Activated CD8-positive, alpha-beta memory T cell treated with anti-CD3 and anti-CD28 coated beads for 1 hour (primary cell): Measurements from ENCODE around the gene AGBL3.
"Not testable (repeated sequence)": the region's sequence is repeated elsewhere in the genome, so short reads cannot be mapped to it uniquely, and the experiment has no call there.

ENCODE experiments used
- DNase-seq, 2 donors: peaks; one replicate each; pipeline ENCODE4 v3.0.0-alpha.2; 2020; ENCODE audit warnings: low read depth in 1 of 2; ENCODE audit errors: extremely low read depth in 1 of 2

AGBL3 gene

GRCh38 chr7:135166338-135166990 is 180.2 kb downstream of the AGBL3 start:
- DNase-seq = no peak

- DNase-seq = no peak
These were observed 181.1 kb downstream of the AGBL3 start for GRCh38 chr7:135167365-135167917.

- no peak for DNase-seq
These were observed 181.7 kb downstream of the AGBL3 start for GRCh38 chr7:135168001-135168400.

GRCh38 chr7:135168489-135169140 is 182.3 kb downstream of the AGBL3 start:
- DNase-seq = no peak

- peak in 1 of 2 donors; percentile 27 for DNase-seq
These were observed 183.0 kb downstream of the AGBL3 start for GRCh38 chr7:135169141-135169963.

GRCh38 chr7:135169964-135170273 is 183.6 kb downstream of the AGBL3 start:
- DNase-seq = no peak

GRCh38 chr7:135170274-135170997 is 184.1 kb downstream of the AGBL3 start, which contains the start of gene CYREN:
Gene CYREN (minus strand): TSS chr7:135170707. CDS start chr7:135168922, 1,785 bp downstream.
- DNase-seq = peak; percentile 63 to 86

GRCh38 chr7:135170998-135171481 is 184.7 kb downstream of the AGBL3 start:
- not testable (repeated sequence) for DNase-seq

- DNase-seq = not testable (repeated sequence)
These were observed 185.4 kb downstream of the AGBL3 start for GRCh38 chr7:135171581-135172291.

- DNase-seq = not testable (repeated sequence)
These were observed 187.6 kb downstream of the AGBL3 start for GRCh38 chr7:135173916-135174315.

GRCh38 chr7:135174941-135175340 is 188.6 kb downstream of the AGBL3 start:
- DNase-seq = no peak

- DNase-seq = no peak
These were observed 189.6 kb downstream of the AGBL3 start for GRCh38 chr7:135175931-135176330.

- DNase-seq = no peak
These were observed 190.9 kb downstream of the AGBL3 start for GRCh38 chr7:135177028-135177696.

GRCh38 chr7:135178364-135178763 is 192.1 kb downstream of the AGBL3 start:
- DNase-seq = no peak

GRCh38 chr7:135179321-135179925 is 193.1 kb downstream of the AGBL3 start:
- no peak for DNase-seq

GRCh38 chr7:135180122-135180521 is 193.8 kb downstream of the AGBL3 start:
- DNase-seq = no peak

- no peak for DNase-seq
These were observed 195.1 kb downstream of the AGBL3 start for GRCh38 chr7:135181261-135181928.

- no peak for DNase-seq
These were observed 195.8 kb downstream of the AGBL3 start for GRCh38 chr7:135181929-135182678.
